SJSA1 (cell line): ENCODE measurements around the gene KCNN1. TPM values are rescaled to one million over a fixed set of nuclear protein-coding genes. Genes with fewer than 3 reads are reported as not detected.

Experiments used
- DNase-seq, 2 experiments: peaks; one replicate each; pipeline ENCODE4 v3.0.0-alpha.2; 2015 to 2020; ENCODE audit warnings: low spot score in 2 of 2, low read depth in 1 of 2
- H3K27ac ChIP-seq: fragments of 250-450 bp; sonication (Bioruptor Pico); 2 replicates; pipeline ENCODE4 v1.5.1; 2020; ENCODE audit warnings: mild to moderate bottlenecking, moderate library complexity
- H3K27me3 ChIP-seq: fragments of 250-450 bp; sonication (Bioruptor Pico); replicated peaks from 2 replicates; pipeline ENCODE4 v1.5.1; 2020; ENCODE audit warnings: mild to moderate bottlenecking, moderate library complexity
- H3K36me3 ChIP-seq: fragments of 250-450 bp; sonication (Bioruptor Pico); 2 replicates; pipeline ENCODE4 v1.5.1; 2020; ENCODE audit warnings: mild to moderate bottlenecking
- H3K4me1 ChIP-seq: fragments of 250-450 bp; sonication (Bioruptor Pico); replicated peaks from 2 replicates; pipeline ENCODE4 v1.6.1; 2021; ENCODE audit warnings: mild to moderate bottlenecking
- H3K4me3 ChIP-seq: fragments of 250-450 bp; sonication (Bioruptor Pico); 2 replicates; pipeline ENCODE4 v1.5.1; 2020; ENCODE audit warnings: mild to moderate bottlenecking
- H3K9me3 ChIP-seq: fragments of 250-450 bp; sonication (Bioruptor Pico); replicated peaks from 2 replicates; pipeline ENCODE4 v1.5.1; 2020; ENCODE audit warnings: mild to moderate bottlenecking
- total RNA-seq: library from RNA; depleted of rRNA; stranded (reverse); fragments of >200 nt; shearing (Covaris generic); gene quantifications from 2 replicates; pipeline ENCODE4 v1.2.3, GENCODE V29; 2014

Gene KCNN1
- total RNA-seq, 1 experiment from 2014 or later = not detected

DNA sequence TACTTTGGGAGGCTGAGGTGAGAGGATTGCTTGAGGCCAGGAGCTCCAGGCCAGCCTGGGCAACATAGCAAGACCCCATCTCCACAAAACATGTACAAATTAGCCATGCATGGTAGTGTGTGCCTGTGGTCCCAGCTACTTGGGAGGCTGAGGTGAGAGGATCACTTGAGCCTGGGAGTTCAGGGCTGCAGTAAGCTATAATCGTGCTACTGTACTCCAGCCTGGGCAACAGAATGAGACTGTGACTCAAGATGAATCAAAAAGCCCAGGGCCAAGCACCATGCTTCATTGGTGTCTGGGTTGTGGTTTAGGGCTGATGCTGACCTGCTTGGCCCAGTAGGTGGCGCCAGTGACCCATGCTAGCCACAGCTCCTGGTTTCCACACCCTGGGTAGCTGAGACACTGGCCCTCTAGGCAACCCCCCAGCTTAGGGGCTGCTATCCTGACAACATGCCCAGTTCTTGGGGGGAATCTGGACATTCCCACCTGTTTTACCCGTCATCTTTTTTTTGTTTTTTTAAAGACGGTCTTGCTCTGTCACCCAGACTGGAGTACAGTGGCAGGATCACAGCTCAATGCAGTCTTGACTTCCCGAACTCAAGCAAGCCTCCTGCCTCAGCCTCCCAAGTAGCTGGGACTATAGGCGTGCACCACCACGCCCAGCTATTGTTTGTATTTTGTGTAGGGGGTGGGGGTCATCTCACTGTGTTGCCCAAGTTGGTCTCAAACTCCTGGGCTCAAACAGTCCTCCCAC is 28.6 kb upstream of the KCNN1 start:
- Histone ChIP-seq H3K36me3 (peaks cover 25% of the 10 kb centered on the region), H3K4me1 (peaks cover 8% of the 10 kb centered on the region), H3K27me3 (no peaks in the 10 kb centered on the region), H3K27ac (no peak overlapping the region), H3K9me3 (no peaks in the 10 kb centered on the region), H3K4me3 (no peak overlapping the region)
- DNase-seq = peak; percentile 57 to 78

- Histone ChIP-seq H3K4me1 (peaks cover 1% of the 10 kb centered on the region), H3K9me3 (no peaks in the 10 kb centered on the region), H3K27ac (no peak overlapping the region), H3K4me3 (no peak overlapping the region), H3K27me3 (no peaks in the 10 kb centered on the region), H3K36me3 (peaks cover 29% of the 10 kb centered on the region)
- DNase-seq = no peak
These were observed 24.7 kb upstream of the KCNN1 start for GRCh38 chr19:17942181-17942580.

DNA sequence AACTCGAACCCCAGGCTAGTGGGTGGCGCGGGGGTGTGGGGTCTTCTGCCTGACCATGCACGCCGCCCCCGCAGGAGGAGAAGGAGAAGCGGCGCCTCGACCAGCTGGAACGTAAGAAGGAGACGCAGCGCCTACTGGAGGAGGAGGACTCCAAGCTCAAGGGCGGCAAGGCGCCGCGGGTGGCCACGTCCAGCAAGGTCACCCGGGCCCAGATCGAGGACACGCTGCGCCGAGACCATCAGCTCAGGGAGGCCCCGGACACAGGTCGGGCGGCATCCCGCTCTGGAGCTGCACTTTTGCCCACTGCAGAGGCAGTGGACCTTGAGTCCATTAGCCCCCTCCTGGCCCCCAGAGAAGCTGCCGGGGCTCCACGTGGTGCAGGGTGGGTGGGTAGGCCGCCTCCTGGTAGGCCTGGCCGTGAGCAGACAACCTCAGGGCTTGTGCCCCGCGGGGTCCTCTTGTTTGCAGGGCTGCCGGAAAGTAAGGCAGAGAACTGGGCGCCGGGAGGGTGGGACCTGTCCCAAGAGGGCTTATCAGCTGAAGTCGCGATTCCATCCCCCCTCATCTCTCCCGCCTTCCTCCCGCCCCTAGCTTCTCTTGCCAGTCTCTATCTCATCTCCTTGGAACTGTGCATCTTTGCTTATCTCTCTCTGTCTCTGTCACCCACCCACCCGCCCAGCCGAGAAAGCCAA is 24.2 kb upstream of the KCNN1 start:
- H3K36me3 ChIP-seq = peaks cover 24% of the 10 kb centered on the region
- H3K4me3 ChIP-seq = no peak overlapping the region
- no peaks in the 10 kb centered on the region for H3K9me3 ChIP-seq
- H3K4me1 ChIP-seq = peaks cover 5% of the 10 kb centered on the region
- no peaks in the 10 kb centered on the region for H3K27me3 ChIP-seq
- no peak overlapping the region for H3K27ac ChIP-seq
- DNase-seq = no peak

DNA sequence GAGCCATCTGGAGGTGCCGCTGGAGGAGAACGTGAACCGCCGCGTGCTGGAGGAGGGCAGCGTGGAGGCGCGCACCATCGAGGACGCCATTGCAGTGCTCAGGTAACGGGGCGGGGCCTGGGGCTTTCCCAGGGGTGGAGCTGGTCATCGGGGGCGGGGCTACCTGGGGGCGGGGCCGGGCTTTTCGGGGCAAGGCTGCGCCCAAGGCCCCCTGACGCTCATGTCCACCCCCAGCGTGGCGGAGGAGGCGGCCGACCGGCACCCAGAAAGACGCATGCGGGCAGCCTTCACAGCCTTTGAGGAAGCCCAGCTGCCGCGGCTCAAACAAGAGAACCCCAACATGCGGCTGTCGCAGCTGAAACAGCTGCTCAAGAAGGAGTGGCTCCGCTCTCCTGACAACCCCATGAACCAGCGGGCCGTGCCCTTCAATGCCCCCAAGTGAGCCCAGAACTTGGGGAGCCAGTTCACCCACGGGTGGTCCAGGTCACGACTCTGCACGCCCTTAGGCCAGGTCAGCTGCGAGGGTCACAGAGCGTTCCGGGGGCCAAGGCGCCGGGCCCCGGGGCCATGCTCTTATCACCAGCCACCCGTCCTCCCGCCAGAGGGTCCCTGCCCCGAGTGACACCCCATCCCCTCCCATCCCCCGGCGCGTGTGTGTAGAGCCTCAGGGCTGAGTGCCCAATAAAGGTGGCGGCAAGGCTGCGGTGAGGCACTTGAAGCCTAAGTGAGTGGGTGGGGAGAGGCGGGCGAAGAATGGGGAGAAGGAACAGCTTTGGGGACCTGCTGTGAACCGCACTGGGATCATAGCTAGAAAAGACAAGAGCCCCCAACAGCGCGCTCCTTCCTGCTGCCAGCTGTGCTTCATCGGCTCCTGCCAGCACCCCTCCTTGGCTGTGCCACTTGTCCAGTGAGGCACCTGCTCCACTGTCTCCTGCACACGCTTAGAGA is 23.4 kb upstream of the KCNN1 start:
- no peak for DNase-seq
- Histone ChIP-seq H3K27ac (no peak overlapping the region), H3K4me1 (peaks cover 5% of the 10 kb centered on the region), H3K4me3 (no peak overlapping the region), H3K9me3 (no peaks in the 10 kb centered on the region), H3K36me3 (peaks cover 20% of the 10 kb centered on the region), H3K27me3 (no peaks in the 10 kb centered on the region; the same call in 1 of the 2 replicates)

GRCh38 chr19:17944301-17944700 is 22.6 kb upstream of the KCNN1 start:
- Histone ChIP-seq H3K4me3 (no peak overlapping the region), H3K27me3 (peaks cover 3% of the 10 kb centered on the region), H3K27ac (no peak overlapping the region), H3K4me1 (peaks cover 5% of the 10 kb centered on the region), H3K9me3 (no peaks in the 10 kb centered on the region), H3K36me3 (peaks cover 18% of the 10 kb centered on the region)
- DNase-seq = no peak

GRCh38 chr19:17946965-17947784 is 19.7 kb upstream of the KCNN1 start:
- no peak for DNase-seq
- peaks cover 32% of the 10 kb centered on the region for H3K27me3 ChIP-seq
- H3K4me3 ChIP-seq = peak overlapping the region; percentile 43
- peaks cover 9% of the 10 kb centered on the region for H3K36me3 ChIP-seq
- H3K27ac ChIP-seq = no peak overlapping the region
- peaks cover 20% of the 10 kb centered on the region for H3K4me1 ChIP-seq
- no peaks in the 10 kb centered on the region for H3K9me3 ChIP-seq

- Histone ChIP-seq H3K27ac (no peak overlapping the region), H3K4me3 (peak overlapping the region; percentile 43), H3K36me3 (peaks cover 9% of the 10 kb centered on the region), H3K4me1 (peaks cover 20% of the 10 kb centered on the region), H3K27me3 (peaks cover 40% of the 10 kb centered on the region), H3K9me3 (no peaks in the 10 kb centered on the region)
- peak; percentile 89 to 94 for DNase-seq
These were observed 18.9 kb upstream of the KCNN1 start for GRCh38 chr19:17947815-17948513.

GRCh38 chr19:17948514-17948900 is 18.4 kb upstream of the KCNN1 start:
- no peak overlapping the region for H3K27ac ChIP-seq
- peaks cover 46% of the 10 kb centered on the region for H3K27me3 ChIP-seq
- H3K4me3 ChIP-seq = peak overlapping the region; percentile 43
- peaks cover 20% of the 10 kb centered on the region for H3K4me1 ChIP-seq
- H3K36me3 ChIP-seq = peaks cover 7% of the 10 kb centered on the region
- no peak for DNase-seq
- H3K9me3 ChIP-seq = no peaks in the 10 kb centered on the region

DNA sequence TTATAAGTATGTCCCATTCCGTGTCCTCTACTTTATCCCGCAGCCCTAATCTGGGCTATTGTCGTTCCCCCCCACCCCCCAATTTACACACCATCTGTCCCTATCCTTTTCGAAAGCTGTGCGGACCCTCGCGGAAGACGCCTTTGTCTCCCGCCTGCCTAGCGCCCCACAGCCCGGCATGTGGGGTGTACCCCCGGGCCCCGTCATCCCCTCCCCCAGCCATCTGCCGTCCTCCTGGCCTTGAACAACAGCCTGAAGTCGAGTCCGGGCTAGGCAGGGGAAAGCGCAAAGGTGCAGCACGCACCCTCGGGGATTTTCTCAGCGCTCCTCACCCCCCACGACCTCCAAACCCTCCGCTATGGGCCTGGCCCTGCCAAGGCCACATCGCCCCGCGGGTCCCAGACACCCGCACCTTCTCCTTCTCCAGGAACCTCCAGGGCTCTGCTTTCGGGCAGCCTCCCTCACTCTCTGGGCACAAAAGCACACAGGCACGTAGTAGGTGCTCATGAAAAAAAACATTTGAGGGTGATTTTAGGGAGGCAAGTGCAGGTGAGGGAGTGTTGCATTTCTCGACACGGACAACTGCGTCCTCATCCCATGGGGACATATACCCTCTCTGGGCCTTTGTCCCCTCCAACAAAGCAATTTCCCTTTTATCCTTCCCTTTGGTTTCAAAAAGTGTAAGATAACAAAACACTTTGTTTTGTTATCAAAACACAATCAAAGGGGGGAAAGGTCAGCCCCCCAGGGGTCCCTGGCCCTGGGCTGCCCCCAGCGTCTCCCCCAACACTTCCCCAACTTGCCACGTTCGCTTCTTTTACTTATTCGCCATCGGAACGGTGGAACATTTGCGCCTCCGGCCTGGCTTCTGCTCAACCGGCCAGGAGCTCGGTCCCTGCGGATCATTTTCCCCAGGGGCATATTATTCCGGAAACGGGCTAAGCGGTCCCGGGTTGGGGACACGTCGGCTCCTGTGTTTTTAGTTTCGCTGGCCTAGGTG is 17.7 kb upstream of the KCNN1 start:
- H3K4me1 ChIP-seq = peaks cover 20% of the 10 kb centered on the region
- H3K27me3 ChIP-seq = peaks cover 53% of the 10 kb centered on the region
- no peaks in the 10 kb centered on the region for H3K9me3 ChIP-seq
- no peaks in the 10 kb centered on the region; the same call in 1 of the 2 replicates for H3K36me3 ChIP-seq
- H3K27ac ChIP-seq = no peak overlapping the region
- no peak for DNase-seq
- no peak overlapping the region for H3K4me3 ChIP-seq

GRCh38 chr19:17949956-17950309 is 17.0 kb upstream of the KCNN1 start:
- Histone ChIP-seq H3K4me3 (no peak overlapping the region), H3K27ac (no peak overlapping the region), H3K36me3 (no peaks in the 10 kb centered on the region), H3K27me3 (peaks cover 60% of the 10 kb centered on the region), H3K9me3 (no peaks in the 10 kb centered on the region), H3K4me1 (peaks cover 20% of the 10 kb centered on the region)
- no peak for DNase-seq

GRCh38 chr19:17950310-17951156 is 16.4 kb upstream of the KCNN1 start:
- no peaks in the 10 kb centered on the region for H3K9me3 ChIP-seq
- no peak overlapping the region for H3K27ac ChIP-seq
- no peak overlapping the region for H3K4me3 ChIP-seq
- H3K36me3 ChIP-seq = no peaks in the 10 kb centered on the region
- no peak for DNase-seq
- peaks cover 20% of the 10 kb centered on the region for H3K4me1 ChIP-seq
- H3K27me3 ChIP-seq = peaks cover 63% of the 10 kb centered on the region
